Nephron progenitor cell (in vitro differentiated cells): ENCODE measurements around the gene PDE4B.
"Not testable (repeated sequence)": the region's sequence is repeated elsewhere in the genome, so short reads cannot be mapped to it uniquely, and the experiment has no call there.

ENCODE experiments used
- DNase-seq: peaks from one replicate; pipeline ENCODE4 v3.0.0; 2021
- H3K27ac Mint-ChIP-seq: 2 replicates; pipeline ENCODE4 v1.8.0; 2021; ENCODE audit warnings: mild to moderate bottlenecking, moderate library complexity, mixed read lengths
- H3K27me3 Mint-ChIP-seq: 2 replicates; pipeline ENCODE4 v1.8.0; 2021; ENCODE audit warnings: mild to moderate bottlenecking, low read depth, mixed read lengths; ENCODE audit not compliant: poor library complexity
- H3K36me3 Mint-ChIP-seq: 2 replicates; pipeline ENCODE4 v1.8.0; 2021; ENCODE audit warnings: low read depth, mixed read lengths
- H3K4me1 Mint-ChIP-seq: 2 replicates; pipeline ENCODE4 v1.8.0; 2021; ENCODE audit warnings: mixed read lengths
- H3K4me3 Mint-ChIP-seq: 2 replicates; pipeline ENCODE4 v1.8.0; 2021; ENCODE audit warnings: mild to moderate bottlenecking, moderate library complexity, mixed read lengths
- H3K9me3 Mint-ChIP-seq: 2 replicates; pipeline ENCODE4 v1.8.0; 2021; ENCODE audit warnings: mild to moderate bottlenecking, moderate library complexity, mixed read lengths
- TF ChIP-seq, protein P1 (sequence below): fragments of 200-600 bp; sonication (generic); IDR thresholded peaks from 2 replicates; pipeline ENCODE4 v1.5.0; 2021; ENCODE audit warnings: antibody characterized with exemption

The PDE4B gene

DNA sequence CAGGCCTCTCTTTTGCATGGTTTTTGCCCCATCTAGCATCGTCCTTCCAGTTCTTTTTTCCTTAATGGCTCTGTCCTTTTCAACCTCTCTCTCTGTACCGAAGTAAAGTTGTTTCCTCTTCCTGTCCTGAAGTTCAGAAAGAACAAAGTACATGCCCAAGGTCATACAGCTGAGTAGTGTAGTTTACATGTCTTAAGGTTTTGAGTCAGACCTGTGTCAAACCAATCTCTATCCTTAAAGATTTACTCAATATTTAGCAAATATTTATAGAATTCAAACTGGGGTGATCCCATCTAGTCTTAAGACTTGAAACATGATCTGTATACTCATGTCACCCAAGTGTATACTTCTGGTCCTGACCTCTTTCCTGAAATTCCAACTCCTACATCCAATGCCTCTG lies 622.6 kb downstream of the PDE4B start:
- TF ChIP-seq, protein P1, sequence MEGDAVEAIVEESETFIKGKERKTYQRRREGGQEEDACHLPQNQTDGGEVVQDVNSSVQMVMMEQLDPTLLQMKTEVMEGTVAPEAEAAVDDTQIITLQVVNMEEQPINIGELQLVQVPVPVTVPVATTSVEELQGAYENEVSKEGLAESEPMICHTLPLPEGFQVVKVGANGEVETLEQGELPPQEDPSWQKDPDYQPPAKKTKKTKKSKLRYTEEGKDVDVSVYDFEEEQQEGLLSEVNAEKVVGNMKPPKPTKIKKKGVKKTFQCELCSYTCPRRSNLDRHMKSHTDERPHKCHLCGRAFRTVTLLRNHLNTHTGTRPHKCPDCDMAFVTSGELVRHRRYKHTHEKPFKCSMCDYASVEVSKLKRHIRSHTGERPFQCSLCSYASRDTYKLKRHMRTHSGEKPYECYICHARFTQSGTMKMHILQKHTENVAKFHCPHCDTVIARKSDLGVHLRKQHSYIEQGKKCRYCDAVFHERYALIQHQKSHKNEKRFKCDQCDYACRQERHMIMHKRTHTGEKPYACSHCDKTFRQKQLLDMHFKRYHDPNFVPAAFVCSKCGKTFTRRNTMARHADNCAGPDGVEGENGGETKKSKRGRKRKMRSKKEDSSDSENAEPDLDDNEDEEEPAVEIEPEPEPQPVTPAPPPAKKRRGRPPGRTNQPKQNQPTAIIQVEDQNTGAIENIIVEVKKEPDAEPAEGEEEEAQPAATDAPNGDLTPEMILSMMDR, result no peak
- H3K9me3 Mint-ChIP-seq, result peaks cover 48% of the 10 kb centered on the region
- no peak overlapping the region for H3K4me3 Mint-ChIP-seq
- H3K36me3 Mint-ChIP-seq, result no peaks in the 10 kb centered on the region
- no peak for DNase-seq
- no peaks in the 10 kb centered on the region for H3K27me3 Mint-ChIP-seq
- H3K27ac Mint-ChIP-seq, result no peak overlapping the region
- H3K4me1 Mint-ChIP-seq, result no peaks in the 10 kb centered on the region

DNA sequence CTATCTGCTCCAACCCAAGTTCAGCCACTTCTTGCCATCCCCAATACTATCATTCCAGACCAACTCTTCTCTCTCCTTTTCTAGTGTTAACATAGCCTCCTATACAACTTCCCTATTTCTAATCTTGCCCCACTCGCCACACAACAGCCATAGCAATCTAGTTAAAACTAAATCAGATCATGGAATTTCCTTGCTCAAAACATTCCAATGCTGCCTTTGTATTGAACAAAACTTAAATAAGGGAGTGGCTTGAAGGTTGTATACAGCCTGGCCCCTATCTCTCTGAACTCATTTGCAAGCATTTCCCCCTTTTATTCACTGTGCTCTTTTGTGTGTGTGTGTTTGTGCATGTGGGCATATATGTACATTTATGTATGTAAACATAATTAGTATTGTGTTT lies 623.2 kb downstream of the PDE4B start:
- H3K27ac Mint-ChIP-seq, result no peak overlapping the region
- DNase-seq, result no peak
- H3K4me1 Mint-ChIP-seq, result no peaks in the 10 kb centered on the region
- TF ChIP-seq, protein P1, result no peak
- H3K27me3 Mint-ChIP-seq, result no peaks in the 10 kb centered on the region
- peaks cover 42% of the 10 kb centered on the region for H3K9me3 Mint-ChIP-seq
- no peak overlapping the region for H3K4me3 Mint-ChIP-seq
- H3K36me3 Mint-ChIP-seq, result no peaks in the 10 kb centered on the region

GRCh38 chr1:66416295-66416694 lies 623.6 kb downstream of the PDE4B start:
- H3K27ac Mint-ChIP-seq, result no peak overlapping the region
- peaks cover 38% of the 10 kb centered on the region for H3K9me3 Mint-ChIP-seq
- TF ChIP-seq, protein P1, result no peak
- no peaks in the 10 kb centered on the region for H3K27me3 Mint-ChIP-seq
- DNase-seq, result no peak
- no peak overlapping the region for H3K4me3 Mint-ChIP-seq
- no peaks in the 10 kb centered on the region for H3K36me3 Mint-ChIP-seq
- H3K4me1 Mint-ChIP-seq, result no peaks in the 10 kb centered on the region

DNA sequence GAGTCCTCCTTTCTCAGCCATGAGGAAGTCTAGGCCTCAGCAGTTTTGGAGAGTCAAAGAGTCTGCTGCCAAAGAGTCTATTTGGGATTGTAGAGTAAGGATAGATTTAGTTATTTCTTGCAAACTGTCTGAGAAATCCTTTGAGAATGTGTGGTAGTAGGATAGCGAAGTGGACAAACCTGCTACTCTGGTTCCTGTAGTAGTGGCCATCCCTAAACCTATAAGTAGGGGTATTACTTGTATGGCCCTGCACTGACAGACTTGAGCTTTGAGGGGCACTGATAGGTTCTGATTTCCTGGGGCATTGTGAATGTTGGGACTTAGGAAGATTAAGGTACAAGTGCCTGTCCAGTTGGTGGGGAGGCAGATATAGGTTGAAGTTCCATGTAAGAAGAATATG lies 625.3 kb downstream of the PDE4B start:
- Mint-ChIP-seq H3K4me3 (no peak overlapping the region), H3K9me3 (peaks cover 33% of the 10 kb centered on the region), H3K4me1 (no peaks in the 10 kb centered on the region), H3K27ac (no peak overlapping the region), H3K36me3 (no peaks in the 10 kb centered on the region), H3K27me3 (no peaks in the 10 kb centered on the region)
- TF ChIP-seq, protein P1, result no peak
- DNase-seq, result no peak

- not testable (repeated sequence) for H3K27ac Mint-ChIP-seq, H3K36me3 Mint-ChIP-seq, H3K4me1 Mint-ChIP-seq, H3K27me3 Mint-ChIP-seq, H3K4me3 Mint-ChIP-seq, DNase-seq
- H3K9me3 Mint-ChIP-seq, result peaks cover 33% of the 10 kb centered on the region
These were observed 627.5 kb downstream of the PDE4B start for GRCh38 chr1:66420171-66420570.

- H3K9me3 Mint-ChIP-seq, result peaks cover 37% of the 10 kb centered on the region
- DNase-seq, H3K27me3 Mint-ChIP-seq, H3K4me3 Mint-ChIP-seq, H3K4me1 Mint-ChIP-seq, H3K36me3 Mint-ChIP-seq, H3K27ac Mint-ChIP-seq: not testable (repeated sequence)
These were observed 628.2 kb downstream of the PDE4B start for GRCh38 chr1:66420906-66421305.

DNA sequence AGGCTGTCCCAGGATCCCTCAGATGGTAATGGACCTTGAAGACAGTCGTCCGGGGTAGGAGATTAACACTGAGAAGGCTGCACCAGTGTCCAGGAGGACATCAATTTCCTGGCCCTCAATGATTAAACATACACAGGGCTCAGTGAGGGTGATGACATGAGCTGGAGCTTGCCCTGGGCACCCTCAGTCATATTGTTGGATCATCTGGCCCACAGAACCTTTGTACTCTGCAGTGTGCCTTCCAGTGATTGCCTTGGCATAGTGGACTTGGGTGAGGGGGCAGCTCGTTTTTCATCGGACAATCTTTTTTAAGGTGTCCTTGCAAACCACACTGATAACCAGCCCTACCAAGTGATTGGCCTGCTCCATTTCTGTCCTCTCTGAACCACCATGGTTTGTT lies 630.1 kb downstream of the PDE4B start:
- Mint-ChIP-seq H3K4me1 (no peaks in the 10 kb centered on the region), H3K27me3 (peaks cover 5% of the 10 kb centered on the region), H3K27ac (no peak overlapping the region), H3K9me3 (peaks cover 35% of the 10 kb centered on the region), H3K4me3 (no peak overlapping the region), H3K36me3 (no peaks in the 10 kb centered on the region)
- TF ChIP-seq, protein P1, result no peak
- no peak for DNase-seq
